NCI-H2227 (cell line): ENCODE measurements around the gene TAF10.

Experiments used
- DNase-seq: peaks from one replicate; lab custom pipeline; 2025; ENCODE audit not compliant: unreplicated experiment; lab: John Stamatoyannopoulos, UW

TAF10 gene

GRCh38 chr11:6625156-6625831 is 13.3 kb upstream of the TAF10 start:
- DNase-seq = no peak

DNA sequence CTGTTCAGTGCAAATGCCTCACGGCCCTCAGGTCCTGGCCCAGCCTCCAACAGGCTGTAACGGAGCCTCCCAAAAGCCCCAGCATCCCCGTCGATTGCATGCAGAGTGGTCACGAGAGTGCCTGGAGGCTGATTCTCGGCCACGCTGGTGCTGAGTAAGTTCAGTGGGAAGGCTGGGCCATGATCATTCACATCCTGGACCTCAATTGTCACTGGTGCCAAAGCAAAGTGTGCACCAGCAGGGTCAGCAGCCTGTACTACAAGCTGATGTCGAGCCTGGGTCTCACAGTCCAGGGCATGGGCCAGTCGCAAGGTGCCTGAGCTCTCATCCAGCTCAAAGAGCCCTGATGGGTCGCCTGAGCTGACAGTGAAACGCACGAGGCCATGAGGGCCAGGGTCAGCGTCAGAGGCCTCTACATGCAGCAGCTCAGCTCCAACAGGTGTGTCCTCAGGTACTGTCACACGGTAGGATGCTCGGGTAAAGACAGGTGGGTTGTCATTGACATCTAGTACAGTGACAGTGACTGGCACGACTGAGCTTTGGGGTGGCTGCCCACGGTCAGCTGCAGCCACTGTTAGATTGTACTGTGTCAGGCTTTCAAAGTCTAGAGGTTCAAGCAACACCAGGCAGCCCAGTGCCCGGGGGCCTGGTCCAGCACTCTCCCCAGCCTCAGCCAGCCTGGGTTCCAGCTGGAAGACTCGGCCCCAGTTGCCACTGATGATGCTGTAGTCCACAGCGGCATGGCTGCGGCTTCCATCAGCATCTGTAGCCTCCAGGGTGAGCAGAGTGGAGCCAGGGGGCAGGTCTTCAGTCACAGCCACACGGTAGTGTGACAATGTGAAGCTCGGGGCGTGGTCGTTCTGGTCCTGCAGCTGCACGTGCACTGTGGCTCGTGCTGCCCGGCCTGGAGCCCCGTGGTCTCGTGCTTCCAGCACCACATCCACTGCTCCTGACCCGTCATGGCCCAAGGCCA is 11.7 kb upstream of the TAF10 start:
- no peak for DNase-seq

GRCh38 chr11:6622261-6623171 is 10.5 kb upstream of the TAF10 start:
- DNase-seq = no peak

GRCh38 chr11:6621711-6622211 is 9.7 kb upstream of the TAF10 start:
- DNase-seq = no peak

GRCh38 chr11:6620636-6621035 is 8.6 kb upstream of the TAF10 start:
- no peak for DNase-seq

- DNase-seq = peak; percentile 98
These were observed 7.2 kb upstream of the TAF10 start, which contains the start of gene TPP1 for GRCh38 chr11:6619004-6619745. TSS of gene TPP1 (minus strand) at chr11:6619422. CDS start at chr11:6619400, 22 bp downstream.

GRCh38 chr11:6618117-6619003 is 6.3 kb upstream of the TAF10 start:
- DNase-seq = peak; percentile 32

- no peak for DNase-seq
These were observed 5.3 kb upstream of the TAF10 start for GRCh38 chr11:6617315-6617781.

DNA sequence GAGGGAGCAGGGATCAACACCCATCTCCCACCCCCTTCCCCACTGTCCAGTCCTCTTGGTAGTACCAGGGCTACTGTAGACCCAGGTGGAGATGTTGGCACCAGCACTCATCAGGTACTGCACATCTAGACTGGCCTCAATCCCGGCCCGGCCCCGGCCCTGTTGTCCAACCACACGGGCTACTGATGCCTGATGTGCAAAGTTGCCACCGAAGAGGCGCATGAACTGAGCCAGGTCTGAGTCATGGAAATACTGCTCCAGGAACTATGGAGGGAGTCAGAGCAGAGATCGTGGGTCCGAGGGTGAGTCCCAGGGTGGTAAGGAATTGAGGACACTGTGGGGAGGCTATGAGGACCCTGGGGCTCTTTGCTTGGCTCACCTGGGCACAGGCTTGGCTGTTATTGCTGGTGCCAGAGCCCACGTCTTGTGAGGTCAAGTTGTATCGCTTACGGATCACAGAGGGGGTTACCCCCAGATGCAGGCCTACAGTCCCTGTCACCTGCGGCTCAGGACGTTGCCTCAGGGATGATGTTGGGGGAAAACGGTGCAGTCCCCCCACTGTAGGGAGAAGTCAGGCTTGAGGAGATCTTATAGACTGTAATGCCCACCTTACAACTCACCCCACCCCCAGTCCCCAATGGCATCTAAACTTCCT is 4.7 kb upstream of the TAF10 start:
- DNase-seq = no peak

DNA sequence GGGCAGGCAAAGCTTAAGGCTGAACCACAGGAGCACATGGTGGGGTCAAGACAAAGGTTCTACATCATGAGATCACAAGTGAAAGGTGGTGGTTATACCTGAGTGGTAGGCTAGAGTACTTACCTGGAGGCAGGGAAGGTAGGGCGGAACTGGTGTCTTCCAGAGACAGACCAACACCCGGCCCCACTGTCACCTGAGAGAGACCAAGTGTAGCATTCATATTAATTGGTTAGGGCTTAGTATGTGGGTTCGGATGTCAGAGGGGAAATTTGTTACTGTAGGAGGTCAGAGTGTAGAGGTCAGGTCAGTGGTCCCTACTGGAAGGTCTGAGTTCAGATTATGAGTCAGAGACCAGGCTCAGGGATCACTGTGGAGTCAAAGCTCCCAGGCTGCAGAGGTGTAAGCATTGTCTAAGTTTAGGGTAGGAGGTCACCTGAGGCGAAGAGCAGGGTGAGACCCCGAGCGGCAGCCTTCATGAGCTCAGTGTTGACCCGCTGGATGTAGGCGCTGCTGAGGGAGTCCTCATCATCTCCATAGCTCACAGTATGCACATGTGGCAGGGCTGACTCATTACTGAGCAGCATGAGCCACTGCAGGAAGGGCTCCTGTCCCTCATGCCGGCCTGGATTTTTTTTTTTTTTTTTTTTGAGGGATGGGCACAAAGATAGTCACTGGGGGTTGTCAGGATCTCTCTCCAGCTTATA is 4.0 kb upstream of the TAF10 start:
- no peak for DNase-seq

GRCh38 chr11:6615046-6615445 is 3.0 kb upstream of the TAF10 start:
- DNase-seq = no peak

GRCh38 chr11:6614446-6614845 is 2.4 kb upstream of the TAF10 start:
- DNase-seq = no peak

GRCh38 chr11:6613496-6613895 is 1.5 kb upstream of the TAF10 start:
- no peak for DNase-seq

GRCh38 chr11:6611963-6612212 is 128 bp downstream of the TAF10 start:
- no peak for DNase-seq

DNA sequence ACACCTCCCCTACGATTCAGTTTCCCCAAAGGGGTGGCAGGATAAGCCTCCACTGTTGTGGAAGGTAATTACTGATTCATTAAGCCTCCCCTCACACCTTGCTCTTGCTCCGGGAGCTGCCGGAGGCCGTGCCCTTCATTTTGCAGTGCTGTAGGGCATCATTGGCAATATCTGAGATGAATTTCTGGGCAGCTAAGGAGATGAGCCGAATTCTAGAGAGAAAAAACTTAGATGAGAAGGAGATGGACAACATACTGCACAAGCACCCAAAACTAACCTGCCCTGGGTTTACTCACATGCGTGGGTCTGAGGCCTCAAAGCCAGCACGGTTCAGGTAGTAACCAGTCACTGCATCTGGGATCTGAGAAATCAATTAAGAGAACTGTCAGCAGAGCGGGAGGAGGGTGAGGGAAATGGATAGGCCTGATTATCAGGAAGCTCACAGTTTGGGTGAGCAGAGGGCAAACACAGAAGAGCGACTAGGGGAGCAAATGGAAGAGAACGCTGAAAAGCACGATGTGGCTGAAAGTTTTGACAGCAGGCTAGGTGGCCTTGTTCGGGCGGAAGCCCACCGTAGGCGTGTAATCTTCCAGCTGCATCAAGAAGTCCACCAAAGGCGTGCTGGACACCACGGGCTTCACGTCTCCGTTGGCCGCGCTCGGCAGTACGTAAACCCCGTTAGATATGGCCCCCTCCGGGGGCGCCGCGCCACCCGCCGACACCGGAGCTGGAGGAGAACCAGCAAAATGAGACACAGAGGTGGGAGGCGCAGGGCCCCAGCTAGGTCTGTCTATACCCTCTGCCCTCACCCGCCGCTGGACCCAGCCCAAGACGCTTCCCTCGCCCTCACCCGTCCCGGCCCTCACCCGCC is 689 bp downstream of the TAF10 start:
- peak; percentile 57 for DNase-seq

- no peak for DNase-seq
These were observed 1.4 kb downstream of the TAF10 start for GRCh38 chr11:6610591-6610990.

DNA sequence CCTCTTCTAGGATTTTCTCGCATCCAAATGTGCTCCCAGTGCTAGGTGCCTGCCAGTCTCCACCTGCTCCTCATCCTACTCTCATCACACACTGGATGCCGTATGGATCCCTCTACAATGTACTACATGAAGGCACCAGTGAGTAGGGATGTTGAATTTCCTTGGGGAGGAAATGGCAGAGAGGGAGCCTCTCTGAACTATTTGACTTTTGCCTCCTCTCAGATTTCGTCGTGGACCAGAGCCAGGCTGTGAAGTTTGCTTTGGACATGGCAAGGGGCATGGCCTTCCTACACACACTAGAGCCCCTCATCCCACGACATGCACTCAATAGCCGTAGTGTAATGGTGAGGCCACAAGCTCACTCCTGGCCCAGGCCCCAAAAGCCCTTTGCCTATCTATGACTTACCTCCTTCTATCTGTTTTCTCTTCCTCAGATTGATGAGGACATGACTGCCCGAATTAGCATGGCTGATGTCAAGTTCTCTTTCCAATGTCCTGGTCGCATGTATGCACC is 2.5 kb downstream of the TAF10 start:
- no peak for DNase-seq
